Keratinocyte (primary cell): ENCODE data around the gene ARID1B. TPM values are rescaled to one million over a fixed set of nuclear protein-coding genes. Genes with fewer than 3 reads are reported as not detected.

Source experiments
- DNase-seq: peaks from one replicate; pipeline ENCODE4 v3.0.0-alpha.2; 2011; ENCODE audit warnings: low read depth, missing footprints, low spot score
- FAIRE-seq: peaks from 2 replicates; lab custom pipeline; 2011; peaks lifted over from hg19 to GRCh38; lab: Jason Lieb, UNC
- H2AFZ ChIP-seq: 2 replicates; pipeline ENCODE4 v1.6.0; 2012; ENCODE audit warnings: low read length, control low read depth, inconsistent platforms; ENCODE audit not compliant: control insufficient read depth
- H3K27ac ChIP-seq: 2 replicates; pipeline ENCODE4 v1.5.1; 2011; ENCODE audit warnings: low read length; ENCODE audit not compliant: control insufficient read depth, insufficient read depth
- H3K27me3 ChIP-seq: 3 replicates; pipeline ENCODE4 v1.6.0; 2011; ENCODE audit warnings: low read length; ENCODE audit not compliant: control insufficient read depth, insufficient read depth; ENCODE audit errors: extremely low read depth
- H3K36me3 ChIP-seq, 2 experiments: 2 replicates in 1 of 2; 3 replicates in 1 of 2; pipeline ENCODE4 v1.5.1; 2011; ENCODE audit warnings: low read length in 2 of 2, mild to moderate bottlenecking in 1 of 2; ENCODE audit not compliant: control insufficient read depth in 2 of 2, insufficient read depth in 2 of 2; ENCODE audit errors: extremely low read depth in 1 of 2
- H3K4me1 ChIP-seq: 3 replicates; pipeline ENCODE4 v1.5.1; 2011; ENCODE audit warnings: low read length; ENCODE audit not compliant: control insufficient read depth, insufficient read depth; ENCODE audit errors: extremely low read depth
- H3K4me2 ChIP-seq: 3 replicates; pipeline ENCODE4 v1.6.0; 2011; ENCODE audit warnings: low read depth, low read length; ENCODE audit not compliant: control insufficient read depth, insufficient read depth; ENCODE audit errors: extremely low read depth
- H3K4me3 ChIP-seq, 3 experiments: fragments of 200-600 bp in 1 of 3; sonication (generic) in 1 of 3; 2 replicates in 2 of 3; 3 replicates in 1 of 3; pipeline ENCODE4 v1.5.1; 2011 to 2016; ENCODE audit warnings: low read length in 3 of 3, mild to moderate bottlenecking in 3 of 3, control low read depth in 2 of 3, inconsistent platforms in 1 of 3, low read depth in 1 of 3, mixed read lengths in 1 of 3, mixed run types in 1 of 3, moderate library complexity in 1 of 3; ENCODE audit not compliant: control insufficient read depth in 2 of 3, insufficient read depth in 2 of 3; ENCODE audit errors: extremely low read depth in 1 of 3
- H3K79me2 ChIP-seq: 2 replicates; pipeline ENCODE4 v1.6.0; 2012; ENCODE audit warnings: low read length; ENCODE audit not compliant: control insufficient read depth, insufficient read depth
- H3K9ac ChIP-seq: 3 replicates; pipeline ENCODE4 v1.6.0; 2011; ENCODE audit warnings: low read length; ENCODE audit not compliant: control insufficient read depth, insufficient read depth; ENCODE audit errors: extremely low read depth
- H3K9me1 ChIP-seq: 3 replicates; pipeline ENCODE4 v1.6.0; 2011; ENCODE audit warnings: low read length; ENCODE audit not compliant: control insufficient read depth, insufficient read depth; ENCODE audit errors: extremely low read depth
- H3K9me3 ChIP-seq: 2 replicates; pipeline ENCODE4 v1.5.1; 2012; ENCODE audit warnings: low read depth, low read length; ENCODE audit not compliant: control insufficient read depth
- H4K20me1 ChIP-seq: 3 replicates; pipeline ENCODE4 v1.6.0; 2011; ENCODE audit warnings: low read length; ENCODE audit not compliant: control insufficient read depth, insufficient read depth; ENCODE audit errors: extremely low read depth
- EZH2 ChIP-seq: IDR thresholded peaks from one replicate; pipeline ENCODE4 v1.6.1; 2012; ENCODE audit warnings: inconsistent platforms, mild to moderate bottlenecking, low read length, moderate library complexity
- dilution Hi-C: fragments of 300-500 bp; cut with MboI; formaldehyde crosslinking; loops from one replicate; pipeline ENCODE4 v1.7.0; 2020; ENCODE audit warnings: low sequenced_read_pairs; ENCODE audit not compliant: extremely low pct_ligation_motif_present
- polyA plus RNA-seq, 5 experiments: library from polyadenylated mRNA; depleted of rRNA in 3 of 5; stranded (reverse) in 3 of 5; stranded (forward) in 1 of 5; unstranded in 1 of 5; fragments of >200 nt; gene quantifications; 1 replicate in 1 of 5; 2 replicates in 3 of 5; 3 replicates in 1 of 5; pipeline versions ENCODE4 v1.2.1 to v1.2.3, GENCODE V29; 2011 to 2012; ENCODE audit warnings: missing spikeins in 2 of 5, low read depth in 1 of 5, low replicate concordance in 1 of 5
- TF ChIP-seq, protein P1 (sequence below), 3 experiments: IDR thresholded peaks in 1 of 3; conservative IDR thresholded peaks in 1 of 3; optimal IDR thresholded peaks in 1 of 3; 2 replicates in 2 of 3; 3 replicates in 1 of 3; pipeline versions ENCODE3 to v1.5.1; 2011; ENCODE audit warnings: low read length in 3 of 3, mild to moderate bottlenecking in 3 of 3, moderate library complexity in 2 of 3, control low read depth in 1 of 3, inconsistent platforms in 1 of 3; ENCODE audit not compliant: insufficient read depth in 2 of 3; ENCODE audit errors: extremely low read depth in 1 of 3

ARID1B gene
- polyA plus RNA-seq, 1 donor (not counting 4 experiments of a cell fraction or from before 2014, with no cell fraction given), result 14.9 TPM

GRCh38 chr6:157184202-157185015 is 407.2 kb downstream of the ARID1B start:
- H3K4me2 ChIP-seq, result peak overlapping the region; percentile 57
- H3K9me3 ChIP-seq, result no peaks in the 10 kb centered on the region
- no peak overlapping the region for H3K9ac ChIP-seq
- H3K9me1 ChIP-seq, result no peaks in the 10 kb centered on the region
- H3K79me2 ChIP-seq, result no peaks in the 10 kb centered on the region
- H3K27me3 ChIP-seq, result no peaks in the 10 kb centered on the region
- no peak overlapping the region for H3K4me3 ChIP-seq
- no peak overlapping the region for H3K27ac ChIP-seq
- H4K20me1 ChIP-seq, result no peaks in the 10 kb centered on the region
- no peak for FAIRE-seq
- TF ChIP-seq, protein P1, sequence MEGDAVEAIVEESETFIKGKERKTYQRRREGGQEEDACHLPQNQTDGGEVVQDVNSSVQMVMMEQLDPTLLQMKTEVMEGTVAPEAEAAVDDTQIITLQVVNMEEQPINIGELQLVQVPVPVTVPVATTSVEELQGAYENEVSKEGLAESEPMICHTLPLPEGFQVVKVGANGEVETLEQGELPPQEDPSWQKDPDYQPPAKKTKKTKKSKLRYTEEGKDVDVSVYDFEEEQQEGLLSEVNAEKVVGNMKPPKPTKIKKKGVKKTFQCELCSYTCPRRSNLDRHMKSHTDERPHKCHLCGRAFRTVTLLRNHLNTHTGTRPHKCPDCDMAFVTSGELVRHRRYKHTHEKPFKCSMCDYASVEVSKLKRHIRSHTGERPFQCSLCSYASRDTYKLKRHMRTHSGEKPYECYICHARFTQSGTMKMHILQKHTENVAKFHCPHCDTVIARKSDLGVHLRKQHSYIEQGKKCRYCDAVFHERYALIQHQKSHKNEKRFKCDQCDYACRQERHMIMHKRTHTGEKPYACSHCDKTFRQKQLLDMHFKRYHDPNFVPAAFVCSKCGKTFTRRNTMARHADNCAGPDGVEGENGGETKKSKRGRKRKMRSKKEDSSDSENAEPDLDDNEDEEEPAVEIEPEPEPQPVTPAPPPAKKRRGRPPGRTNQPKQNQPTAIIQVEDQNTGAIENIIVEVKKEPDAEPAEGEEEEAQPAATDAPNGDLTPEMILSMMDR (optimal IDR thresholded peaks at IDR 0.05 in 1 of 3, IDR thresholded peaks at IDR 0.05 in 1 of 3, conservative IDR thresholded peaks at IDR 0.05 in 1 of 3; ENCODE audit: extremely low read depth in 1 of 3, insufficient read depth in 2 of 3, low read length in 3 of 3), result peak; percentile 88 to 96 (median 91)
- no peak for TF ChIP-seq EZH2
- DNase-seq, result peak; percentile 4
- dilution Hi-C loops, result no loop called here
- H2AFZ ChIP-seq, result peak overlapping the region; percentile 13
- peaks cover 19% of the 10 kb centered on the region for H3K4me1 ChIP-seq
- peaks cover 5 to 15% of the 10 kb centered on the region in 2 experiments for H3K36me3 ChIP-seq

DNA sequence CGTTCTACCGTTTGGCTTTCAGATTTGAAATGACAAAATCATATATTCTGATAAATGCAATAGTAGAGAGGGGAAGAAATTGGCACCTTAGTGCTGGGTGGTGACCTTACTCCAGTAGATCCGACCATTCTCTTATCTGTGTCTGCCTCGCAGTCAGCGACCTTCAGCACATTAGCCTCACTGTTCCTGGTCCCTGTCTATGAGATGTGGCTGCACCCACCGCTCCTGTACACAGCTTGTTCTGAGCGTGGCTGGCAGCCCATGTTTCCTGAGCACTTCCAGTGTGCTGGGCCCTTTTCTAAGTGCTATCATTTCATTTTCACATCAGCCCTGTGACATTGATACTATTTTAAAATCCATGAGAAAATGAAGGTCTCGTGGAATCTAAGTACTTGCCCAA is 408.0 kb downstream of the ARID1B start:
- H3K4me2 ChIP-seq, result no peak overlapping the region
- H2AFZ ChIP-seq, result no peak overlapping the region
- no peak overlapping the region for H3K27ac ChIP-seq
- H3K4me1 ChIP-seq, result peaks cover 19% of the 10 kb centered on the region
- H3K9me3 ChIP-seq, result no peaks in the 10 kb centered on the region
- H3K79me2 ChIP-seq, result no peaks in the 10 kb centered on the region
- dilution Hi-C loops, result no loop called here
- H3K4me3 ChIP-seq, result no peak overlapping the region
- H3K9me1 ChIP-seq, result no peaks in the 10 kb centered on the region
- TF ChIP-seq EZH2, result no peak
- TF ChIP-seq, protein P1 (optimal IDR thresholded peaks at IDR 0.05 in 1 of 3, IDR thresholded peaks at IDR 0.05 in 1 of 3, conservative IDR thresholded peaks at IDR 0.05 in 1 of 3; ENCODE audit: extremely low read depth in 1 of 3, insufficient read depth in 2 of 3, low read length in 3 of 3), result no peak
- FAIRE-seq (no peak), DNase-seq (no peak)
- H3K9ac ChIP-seq, result no peak overlapping the region
- no peaks in the 10 kb centered on the region for H3K27me3 ChIP-seq
- no peaks in the 10 kb centered on the region for H4K20me1 ChIP-seq
- peaks cover 7 to 19% of the 10 kb centered on the region in 2 experiments for H3K36me3 ChIP-seq
